ENCODE measurements around the gene P2RY11.

Gene P2RY11

DNA sequence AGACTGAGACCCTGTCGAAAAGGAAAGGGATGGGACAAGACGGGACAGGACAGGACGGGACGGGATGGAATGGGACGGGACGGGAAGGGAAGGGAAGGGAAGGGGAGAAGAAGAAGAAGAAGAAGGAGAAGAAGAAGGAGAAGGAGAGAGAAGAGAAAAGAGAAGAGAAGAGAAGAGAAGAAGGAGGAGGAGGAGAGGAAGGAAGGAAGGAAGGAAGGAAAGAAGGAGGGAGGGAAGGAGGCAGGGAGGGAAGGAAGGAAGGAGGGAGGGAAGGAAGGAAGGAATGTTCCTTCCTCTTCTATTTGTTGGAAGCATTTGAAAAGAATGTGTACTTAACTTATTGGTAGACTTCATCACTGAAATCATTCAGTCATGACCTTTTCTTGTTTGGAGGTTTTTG lies 35.0 kb upstream of the P2RY11 start:
- in situ Hi-C loops (cut with HindIII; ENCODE audit: low sequenced_read_pairs), result no loop called here
- no peak overlapping the region for H3K4me3 ChIP-seq (ENCODE audit: low read depth, low read length)
- no peak for DNase-seq (ENCODE audit: low read depth, low spot score)
- TF ChIP-seq CTCF (IDR thresholded peaks at IDR 0.05; ENCODE audit: low read depth, low read length), result no peak

GRCh38 chr19:10078329-10078728 lies 33.2 kb upstream of the P2RY11 start:
- in situ Hi-C loops (cut with HindIII; ENCODE audit: low sequenced_read_pairs), result no loop called here
- no peak for DNase-seq (ENCODE audit: low read depth, low spot score)
- TF ChIP-seq CTCF (IDR thresholded peaks at IDR 0.05; ENCODE audit: low read depth, low read length), result no peak
- no peak overlapping the region for H3K4me3 ChIP-seq (ENCODE audit: low read depth, low read length)

- TF ChIP-seq CTCF (IDR thresholded peaks at IDR 0.05; ENCODE audit: low read depth, low read length), result no peak
- in situ Hi-C loops (cut with HindIII; ENCODE audit: low sequenced_read_pairs), result no loop called here
- H3K4me3 ChIP-seq (ENCODE audit: low read depth, low read length), result no peak overlapping the region
- no peak for DNase-seq (ENCODE audit: low read depth, low spot score)
These were observed 32.5 kb upstream of the P2RY11 start for GRCh38 chr19:10079031-10079453.

DNA sequence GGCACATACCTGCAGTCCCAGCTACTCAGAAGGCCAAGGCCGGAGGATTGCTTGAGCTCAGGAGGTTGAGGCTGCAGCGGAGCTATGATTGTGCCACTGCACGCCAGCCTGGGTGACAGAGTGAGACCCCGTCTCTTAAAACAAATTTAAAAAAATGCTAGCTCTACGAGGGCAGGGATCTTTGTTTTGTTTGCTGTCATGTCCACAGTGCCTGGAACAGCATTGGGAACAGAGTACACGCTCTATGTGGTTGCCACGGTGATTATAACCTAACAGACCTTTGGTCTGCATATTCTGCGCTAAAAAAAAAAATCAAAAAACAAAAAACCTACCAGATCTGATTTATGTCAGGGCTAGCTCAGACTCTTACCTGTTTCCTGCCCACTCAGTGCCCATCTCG lies 27.6 kb upstream of the P2RY11 start:
- TF ChIP-seq CTCF (IDR thresholded peaks at IDR 0.05; ENCODE audit: low read depth, low read length), result no peak
- in situ Hi-C loops (cut with HindIII; ENCODE audit: low sequenced_read_pairs), result no loop called here
- no peak for DNase-seq (ENCODE audit: low read depth, low spot score)
- no peak overlapping the region for H3K4me3 ChIP-seq (ENCODE audit: low read depth, low read length)

DNA sequence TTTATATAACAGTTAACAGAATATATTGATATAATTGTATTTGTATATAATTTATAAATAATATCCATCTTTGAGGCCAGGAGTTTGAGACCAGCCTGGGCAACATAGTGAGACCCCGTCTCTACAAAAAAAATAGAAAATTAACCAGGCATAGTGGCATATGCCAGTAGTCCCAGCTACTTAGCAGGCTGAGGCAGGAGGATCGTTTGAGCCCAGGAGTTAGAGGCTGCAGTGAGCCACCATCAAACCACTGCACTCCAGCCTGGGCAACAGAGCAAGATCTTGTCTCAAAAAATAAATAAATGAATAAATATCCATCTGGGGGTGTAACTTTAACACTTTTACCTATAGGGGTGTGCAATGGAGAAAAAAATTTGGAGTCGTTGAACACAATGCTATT lies 26.7 kb upstream of the P2RY11 start:
- TF ChIP-seq CTCF (IDR thresholded peaks at IDR 0.05; ENCODE audit: low read depth, low read length), result no peak
- in situ Hi-C loops (cut with HindIII; ENCODE audit: low sequenced_read_pairs), result no loop called here
- DNase-seq (ENCODE audit: low read depth, low spot score), result no peak
- H3K4me3 ChIP-seq (ENCODE audit: low read depth, low read length), result no peak overlapping the region

GRCh38 chr19:10085641-10086590 lies 25.6 kb upstream of the P2RY11 start, which contains the start of gene SHFL:
SHFL (plus strand) TSS chr19:10086317; CDS start chr19:10086428, 111 bp downstream.
- DNase-seq (ENCODE audit: low read depth, low spot score), result peak; percentile 43
- in situ Hi-C loops (cut with HindIII; ENCODE audit: low sequenced_read_pairs), result no loop called here
- TF ChIP-seq CTCF (IDR thresholded peaks at IDR 0.05; ENCODE audit: low read depth, low read length), result no peak
- peak within 1 kb of the TSS; percentile 94 for H3K4me3 ChIP-seq (ENCODE audit: low read depth, low read length)

All from astrocyte of the spinal cord (primary cell).